Measurements from ENCODE around the gene TRIM59.

TRIM59 gene, protein sequence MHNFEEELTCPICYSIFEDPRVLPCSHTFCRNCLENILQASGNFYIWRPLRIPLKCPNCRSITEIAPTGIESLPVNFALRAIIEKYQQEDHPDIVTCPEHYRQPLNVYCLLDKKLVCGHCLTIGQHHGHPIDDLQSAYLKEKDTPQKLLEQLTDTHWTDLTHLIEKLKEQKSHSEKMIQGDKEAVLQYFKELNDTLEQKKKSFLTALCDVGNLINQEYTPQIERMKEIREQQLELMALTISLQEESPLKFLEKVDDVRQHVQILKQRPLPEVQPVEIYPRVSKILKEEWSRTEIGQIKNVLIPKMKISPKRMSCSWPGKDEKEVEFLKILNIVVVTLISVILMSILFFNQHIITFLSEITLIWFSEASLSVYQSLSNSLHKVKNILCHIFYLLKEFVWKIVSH

DNA sequence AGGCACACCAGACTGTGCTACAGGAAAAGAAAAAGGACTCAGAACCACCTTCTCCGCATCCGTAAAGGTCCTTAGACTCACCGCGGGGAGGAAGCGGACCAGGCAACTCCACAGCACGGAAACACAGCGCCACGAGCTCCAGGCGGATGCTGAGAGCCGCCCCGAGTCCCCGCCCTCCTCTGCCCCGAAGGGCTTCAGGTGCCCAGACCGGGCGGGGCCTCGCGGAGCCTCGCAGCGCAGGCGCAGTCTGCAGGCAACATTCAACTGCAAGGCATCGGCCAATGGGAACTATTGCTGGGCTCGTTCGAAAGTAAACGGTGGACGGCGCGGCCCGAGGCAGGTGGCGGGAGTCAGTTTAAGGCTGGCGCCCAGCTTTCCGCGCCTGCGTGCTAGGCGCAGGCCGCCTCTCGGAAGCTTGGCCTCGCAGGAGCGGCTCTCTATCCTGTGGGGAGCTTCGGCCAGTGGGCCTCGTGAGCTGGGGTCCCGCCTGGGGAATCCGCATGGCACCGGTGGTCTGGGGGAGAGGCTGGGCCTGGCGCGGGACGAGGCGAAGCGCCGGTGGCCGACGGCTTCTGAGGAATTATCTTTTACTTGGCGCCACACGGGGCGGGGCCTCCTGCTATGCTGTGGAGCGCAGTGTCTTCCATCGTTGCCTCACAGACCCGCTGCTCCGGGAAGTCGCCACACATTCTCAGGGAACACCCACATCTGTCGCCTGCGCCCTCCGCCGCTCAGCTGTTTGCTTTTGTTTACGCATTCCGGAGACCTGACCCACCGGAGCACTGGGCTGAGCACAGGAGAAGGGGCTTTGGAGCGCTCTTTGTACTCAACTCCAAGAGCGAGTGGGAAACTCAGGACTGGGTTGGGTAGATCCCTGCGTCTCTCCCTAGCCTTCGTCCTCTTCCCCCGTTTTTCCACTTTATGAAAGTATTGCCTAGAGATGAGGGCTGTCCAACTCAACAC lies at the start of gene TRIM59:
Gene TRIM59, minus strand, starts transcription at position 151 of the 963 bp plus-strand sequence. CDS start 10,603 bp downstream, outside the sequence.
- peak; percentile 94 for DNase-seq

DNA sequence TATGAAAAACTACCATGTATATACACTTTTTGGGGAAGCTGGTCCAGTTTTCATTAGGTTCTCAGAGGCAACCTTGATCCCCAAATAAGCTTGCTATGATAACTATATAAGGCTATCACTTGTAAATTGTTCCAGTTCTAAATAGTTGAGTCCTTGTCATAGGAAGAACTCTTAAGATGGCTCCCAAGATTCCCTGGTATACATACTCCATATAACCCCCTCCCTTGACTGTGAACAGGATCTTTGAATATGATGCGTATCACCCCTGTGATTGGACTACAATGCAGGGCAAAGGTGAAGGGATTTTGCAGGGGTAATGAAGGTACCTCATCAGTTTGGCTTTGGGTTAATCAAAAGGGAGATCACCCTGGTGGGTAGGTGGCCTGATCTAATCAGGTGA lies 48.6 kb upstream of the TRIM59 start:
- DNase-seq = no peak

DNA sequence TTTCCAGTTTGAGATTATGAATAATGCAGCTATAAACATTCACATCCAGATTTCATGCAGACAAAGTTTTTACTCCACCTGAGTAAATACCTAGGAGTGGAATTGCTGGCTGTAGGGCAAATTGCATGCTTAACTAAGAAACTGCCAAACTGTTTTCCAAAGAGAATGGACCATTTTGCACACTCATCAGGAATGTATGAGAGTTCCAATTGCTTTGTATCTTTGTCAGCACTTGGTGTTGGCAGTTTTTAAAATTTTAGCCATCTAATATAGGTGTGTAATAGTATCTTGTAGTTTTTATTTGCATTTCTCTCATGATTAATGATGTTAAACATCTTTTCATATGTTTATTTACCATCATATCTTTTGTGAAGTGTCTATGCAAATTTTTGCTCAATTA lies 40.6 kb upstream of the TRIM59 start:
- no peak for DNase-seq

DNA sequence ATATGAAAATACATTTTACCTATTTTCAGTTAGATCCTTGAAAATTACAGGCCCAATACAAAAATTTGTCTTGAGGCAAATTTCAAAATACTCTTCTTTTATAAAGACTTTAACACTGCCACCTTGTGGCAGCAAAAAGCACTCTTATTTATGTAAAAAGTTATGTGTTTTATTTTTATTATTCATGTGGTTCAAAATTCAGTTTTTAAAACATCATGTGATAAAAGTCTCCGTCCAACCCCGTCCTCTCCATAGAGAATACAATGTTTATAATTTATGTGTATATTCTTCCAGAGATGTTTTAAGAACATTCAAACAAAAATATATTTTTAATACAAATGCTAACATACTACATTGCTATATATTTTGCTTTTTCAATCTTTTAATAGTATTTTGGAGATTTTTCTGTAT lies 36.9 kb upstream of the TRIM59 start:
- DNase-seq = no peak

DNA sequence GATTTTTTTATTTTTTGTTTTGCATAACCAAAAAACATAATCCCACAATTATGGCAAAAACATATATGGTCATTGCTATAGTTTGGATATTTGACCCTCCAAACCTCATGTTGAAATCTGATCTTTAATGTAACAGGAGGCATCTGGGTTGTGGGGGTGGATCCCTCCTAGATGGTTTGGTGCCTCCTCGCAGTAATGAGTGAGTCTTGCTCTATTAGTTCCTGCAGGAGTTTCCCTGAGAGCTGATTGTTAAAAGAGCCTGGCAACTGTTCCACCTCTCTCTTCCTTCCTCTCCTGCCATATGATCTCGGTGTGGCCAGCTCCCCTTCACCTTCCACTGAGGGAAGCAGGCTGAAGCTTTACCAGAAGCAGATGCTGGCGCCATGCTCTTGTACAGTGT lies 33.2 kb upstream of the TRIM59 start:
- DNase-seq = no peak

DNA sequence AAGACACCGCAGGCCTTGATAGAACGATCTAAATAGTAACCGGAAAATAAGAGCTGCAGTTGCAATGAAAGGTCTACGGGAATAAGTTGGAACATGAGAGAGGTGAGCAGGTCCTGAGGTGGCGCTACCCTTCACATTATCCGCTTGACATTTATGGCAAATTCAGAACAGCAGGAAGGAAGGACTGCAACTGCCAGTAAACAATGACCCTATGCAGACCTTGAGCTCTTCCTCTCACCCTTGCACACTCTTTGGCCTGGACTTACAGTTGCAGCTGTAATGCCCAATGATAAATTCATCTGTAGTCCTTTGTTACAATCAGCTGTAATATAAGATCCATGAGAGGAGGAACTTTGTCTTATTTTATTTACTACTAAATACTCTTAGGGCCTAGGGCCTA lies 32.3 kb upstream of the TRIM59 start:
- DNase-seq = no peak

DNA sequence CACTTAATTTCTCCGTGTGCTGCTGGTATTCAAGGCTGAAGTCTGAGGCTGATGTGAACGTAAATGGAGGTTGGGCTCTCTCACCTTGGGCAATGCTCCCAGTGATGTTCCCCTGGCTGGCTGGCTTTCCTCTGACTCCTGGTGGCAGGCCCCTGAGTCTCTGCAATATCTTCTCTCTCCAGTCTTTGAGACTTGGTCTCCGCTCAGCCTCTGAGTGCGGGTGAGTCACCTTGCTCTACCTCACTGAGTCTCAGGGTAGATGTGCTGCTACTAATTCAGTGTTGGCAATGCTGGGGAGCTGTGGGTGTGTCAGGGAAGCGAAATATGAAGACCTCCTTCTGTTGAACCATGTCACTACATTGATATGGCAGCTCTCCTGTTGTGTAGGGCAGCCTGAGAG lies 31.3 kb upstream of the TRIM59 start:
- DNase-seq = no peak

DNA sequence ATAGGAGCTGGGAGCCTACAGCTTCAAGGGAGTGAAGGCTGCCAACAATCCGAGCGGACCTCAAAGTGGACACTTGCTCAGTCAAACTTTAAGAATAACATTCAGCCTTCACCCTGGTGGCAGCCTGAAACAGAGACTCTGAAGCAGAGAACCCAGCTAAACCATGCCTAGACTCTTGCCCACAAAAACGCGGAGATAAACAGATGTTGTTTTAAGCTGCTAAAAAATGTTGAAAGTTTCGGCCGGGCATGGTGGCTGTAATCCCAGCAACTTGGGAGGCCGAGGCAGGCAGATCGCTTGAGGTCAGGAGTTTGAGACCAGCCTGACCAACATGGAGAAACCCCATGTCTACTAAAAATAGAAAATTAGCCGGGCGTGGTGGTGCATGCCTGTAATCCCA lies 29.8 kb upstream of the TRIM59 start:
- no peak for DNase-seq

DNA sequence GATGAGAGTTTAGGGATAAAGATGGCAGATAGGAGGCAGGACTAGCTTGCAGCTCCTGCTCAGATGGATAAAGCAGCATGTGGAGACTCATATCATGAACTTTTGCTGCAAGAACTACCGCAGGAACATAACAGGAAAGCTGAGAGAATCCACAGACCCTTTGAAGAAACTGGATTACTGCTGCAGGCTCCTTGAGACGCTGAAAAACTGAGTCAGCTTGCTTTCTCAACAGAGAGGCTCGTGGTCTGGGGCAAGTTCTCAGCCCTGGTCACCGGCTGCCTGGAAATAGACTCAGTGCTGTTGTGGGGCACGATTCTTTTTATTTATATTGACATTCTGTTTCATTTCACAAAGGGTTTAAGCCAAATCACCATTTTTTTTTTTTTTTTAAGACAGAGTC lies 28.8 kb upstream of the TRIM59 start:
- no peak for DNase-seq

DNA sequence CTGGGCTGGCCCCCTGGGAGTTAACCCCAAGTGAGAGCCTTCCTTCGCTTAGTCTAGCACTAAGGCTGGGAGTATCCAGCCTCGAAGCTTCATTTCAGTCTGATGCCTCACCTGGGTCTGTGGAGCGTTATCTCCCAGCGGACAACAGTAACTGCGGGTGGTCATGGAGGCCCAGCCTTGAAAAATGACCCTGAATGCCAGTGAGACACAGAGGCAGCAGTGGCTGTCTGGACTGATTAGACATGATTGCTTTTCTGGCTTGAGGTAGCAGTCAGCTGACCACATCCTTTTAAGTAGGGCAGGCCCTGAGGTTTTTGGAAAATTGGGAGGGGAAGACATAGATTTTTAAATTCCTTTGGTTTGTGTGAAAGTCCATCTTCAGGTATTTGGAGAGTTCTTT lies 28.2 kb upstream of the TRIM59 start:
- no peak for DNase-seq

DNA sequence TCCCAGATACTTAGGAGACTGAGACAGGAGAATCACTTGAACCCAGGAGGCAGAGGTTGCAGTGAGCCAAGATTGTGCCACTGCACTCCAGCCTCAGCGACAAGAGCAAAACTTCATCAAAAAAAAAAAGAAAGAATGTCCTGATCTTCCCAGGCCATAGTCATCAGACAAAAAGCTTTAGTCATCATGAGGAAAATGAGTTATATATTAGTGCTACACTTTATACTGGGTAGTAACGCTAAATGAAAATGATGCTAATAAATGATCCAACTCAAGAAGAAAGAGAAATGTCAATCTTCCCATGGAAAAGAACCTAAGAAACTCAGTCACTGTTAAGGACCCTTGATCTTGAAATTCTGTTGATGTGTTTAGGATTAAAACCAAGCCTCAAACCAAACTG lies 26.3 kb upstream of the TRIM59 start:
- DNase-seq = no peak

DNA sequence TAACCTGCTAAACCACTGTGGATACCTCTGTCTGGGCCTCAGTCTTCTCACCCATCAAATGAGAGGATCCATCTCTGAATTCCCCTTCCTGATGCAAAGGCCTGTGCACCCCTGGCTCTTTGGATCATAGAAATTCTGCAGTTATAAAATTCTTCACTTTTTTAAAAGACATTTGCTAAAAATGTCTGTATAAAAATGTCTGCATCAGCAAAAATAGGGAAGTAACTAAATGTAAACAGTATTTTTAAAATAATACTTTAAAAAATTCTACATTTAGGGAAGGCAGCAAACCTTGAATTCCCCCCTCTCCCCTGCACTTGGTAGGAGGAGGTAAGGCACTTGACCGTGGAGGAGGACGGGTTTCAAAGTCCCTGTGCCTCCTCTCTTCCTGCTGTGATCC lies 25.6 kb upstream of the TRIM59 start:
- no peak for DNase-seq

DNA sequence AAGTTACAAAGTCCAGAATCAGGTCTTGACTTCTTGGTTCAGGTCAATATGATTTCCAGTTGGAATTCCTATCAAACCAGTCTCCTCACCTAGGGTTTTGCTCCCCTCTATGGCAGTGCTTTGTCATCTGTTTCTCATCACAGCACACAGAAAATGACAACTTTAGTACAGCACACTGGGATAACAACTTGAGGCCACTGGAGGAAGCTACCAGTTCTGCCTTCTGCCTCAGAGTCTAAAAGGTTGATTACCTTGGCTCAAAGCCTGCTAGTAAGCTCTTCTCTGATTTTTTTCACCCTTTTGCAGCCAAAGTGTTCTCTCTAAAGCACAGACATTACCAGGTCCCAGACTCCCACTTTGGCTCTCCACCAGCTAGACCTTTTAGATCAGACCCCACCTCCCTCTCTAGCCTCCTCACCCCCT lies 24.8 kb upstream of the TRIM59 start:
- no peak for DNase-seq

DNA sequence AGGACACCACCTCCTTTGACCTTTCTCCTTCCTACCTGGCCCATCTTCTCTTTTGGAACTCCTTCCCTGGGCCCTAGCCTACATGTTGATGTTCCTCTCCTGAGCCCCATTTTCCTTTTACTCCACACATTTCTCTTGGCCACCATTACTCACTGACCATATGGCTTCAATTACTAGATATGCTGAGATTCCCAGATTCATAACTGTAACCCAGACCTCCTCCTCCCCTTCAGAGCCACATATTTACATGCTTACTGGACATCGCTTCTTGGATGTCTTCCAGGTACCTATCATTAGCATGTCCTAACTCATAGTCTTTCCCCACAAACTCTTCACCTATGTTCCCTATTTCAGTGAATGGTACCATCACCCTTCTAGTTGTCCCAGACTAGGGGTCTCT lies 24.4 kb upstream of the TRIM59 start:
- no peak for DNase-seq

DNA sequence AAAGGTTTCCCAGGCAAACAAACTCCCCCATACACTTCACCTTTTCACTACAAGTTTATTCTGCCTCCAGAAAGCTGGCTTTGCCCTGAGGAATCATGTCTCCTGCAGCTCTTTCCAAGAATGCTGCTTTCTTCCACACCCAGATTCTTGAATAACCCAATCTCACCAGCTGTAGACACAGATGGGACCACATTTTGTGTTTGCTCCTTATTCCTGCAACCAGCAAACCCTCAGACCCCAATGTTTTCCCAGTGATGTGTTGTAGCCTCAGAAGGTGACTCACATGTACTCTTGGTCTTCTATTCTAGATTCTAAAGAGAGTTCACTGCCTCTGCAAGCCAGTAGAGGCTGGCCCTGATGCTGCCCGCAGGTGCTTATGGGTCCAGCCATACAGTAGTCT lies 23.6 kb upstream of the TRIM59 start:
- DNase-seq = no peak

DNA sequence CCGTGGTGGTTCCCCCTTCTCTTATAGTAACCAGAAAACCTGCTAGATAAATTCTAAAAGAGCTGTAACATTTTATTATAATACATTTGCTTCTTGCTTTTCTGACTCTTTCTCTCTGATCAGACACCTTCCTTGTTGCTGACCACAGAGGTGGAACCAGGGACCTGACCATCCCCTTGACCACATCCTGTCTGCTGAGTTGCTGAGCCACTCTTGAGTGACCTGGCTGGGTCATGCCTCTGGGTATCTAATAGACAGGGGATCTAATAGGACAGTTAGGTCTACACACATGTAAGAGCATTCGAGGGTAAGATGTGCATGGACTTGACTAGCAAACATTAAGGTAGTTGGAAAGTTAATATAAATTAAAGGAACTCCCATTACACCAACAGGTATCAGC lies 22.8 kb upstream of the TRIM59 start:
- DNase-seq = no peak

DNA sequence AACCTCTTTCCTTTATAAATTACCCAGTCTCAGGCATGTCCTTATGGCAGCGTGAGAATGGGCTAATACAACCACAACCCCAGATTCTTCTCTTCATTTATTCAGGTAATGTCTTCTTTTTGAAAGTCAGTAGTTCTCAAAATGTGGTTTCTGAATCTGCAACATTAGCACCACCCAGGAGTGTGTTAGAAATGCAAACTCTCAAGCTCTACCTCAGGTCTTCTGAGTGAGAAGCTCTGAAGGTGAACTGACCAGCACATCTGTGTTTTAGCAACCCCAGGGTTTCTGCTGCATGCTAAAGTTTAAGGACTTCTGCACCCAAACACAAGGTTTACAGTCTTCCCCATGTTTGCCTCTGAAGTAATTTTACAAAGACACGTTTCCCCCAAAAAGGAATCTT lies 22.3 kb upstream of the TRIM59 start:
- DNase-seq = no peak

DNA sequence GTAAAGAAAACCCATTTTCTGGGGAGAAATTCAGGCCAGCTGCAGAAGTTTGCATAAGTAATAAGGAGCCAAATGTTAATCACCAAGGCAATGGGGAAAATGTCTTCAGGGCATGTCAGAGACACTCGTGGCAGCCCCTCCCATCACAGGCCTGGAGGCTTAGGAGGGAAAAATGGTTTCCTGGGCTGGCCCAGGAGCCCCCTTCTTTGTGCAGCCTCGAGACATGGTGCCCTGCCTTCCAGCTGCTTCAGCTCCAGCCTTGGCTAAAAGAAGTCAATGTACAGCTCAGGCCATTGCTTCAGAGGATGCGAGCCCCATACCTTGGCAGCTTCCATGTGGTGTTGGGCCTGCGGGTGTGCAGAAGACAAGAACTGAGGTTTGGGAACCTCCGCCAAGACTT lies 20.6 kb upstream of the TRIM59 start:
- DNase-seq = no peak

DNA sequence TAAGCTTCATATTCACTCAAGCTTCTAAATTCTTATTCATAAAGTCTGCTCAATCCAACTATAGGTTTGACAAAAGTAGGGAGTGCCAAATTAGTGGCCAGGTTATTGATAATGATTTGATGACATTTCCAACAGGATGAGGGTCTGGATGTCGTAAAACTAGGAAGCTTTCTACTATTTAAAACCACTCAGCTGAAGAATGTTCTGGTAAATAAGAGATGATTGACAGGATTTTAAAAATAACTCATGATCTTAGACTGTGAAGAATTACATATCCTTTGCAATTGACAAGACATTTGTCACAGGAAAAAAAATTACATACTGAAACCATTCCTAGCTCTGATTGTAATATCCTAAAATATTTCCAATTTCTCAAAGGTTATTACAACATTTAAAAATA lies 15.4 kb upstream of the TRIM59 start:
- DNase-seq = no peak

DNA sequence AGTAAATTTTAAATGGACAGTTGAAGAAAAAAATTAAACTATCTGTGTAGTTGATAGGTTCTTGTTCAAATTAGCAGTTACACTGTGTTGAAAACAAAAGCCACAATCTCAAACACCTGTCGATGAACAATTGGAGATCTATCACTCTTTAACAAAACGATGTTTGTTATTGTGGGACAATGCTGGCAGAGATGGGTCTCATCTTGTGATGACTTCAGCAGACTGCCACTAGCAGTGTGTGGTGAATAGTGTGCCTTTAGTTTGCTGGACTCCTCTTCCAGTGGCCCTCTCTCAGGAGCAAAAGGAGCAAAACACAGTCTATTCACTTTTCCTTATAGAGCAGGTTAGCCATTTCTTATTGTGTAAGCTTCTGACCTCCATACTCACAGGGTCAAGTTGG lies 14.7 kb upstream of the TRIM59 start:
- no peak for DNase-seq

DNA sequence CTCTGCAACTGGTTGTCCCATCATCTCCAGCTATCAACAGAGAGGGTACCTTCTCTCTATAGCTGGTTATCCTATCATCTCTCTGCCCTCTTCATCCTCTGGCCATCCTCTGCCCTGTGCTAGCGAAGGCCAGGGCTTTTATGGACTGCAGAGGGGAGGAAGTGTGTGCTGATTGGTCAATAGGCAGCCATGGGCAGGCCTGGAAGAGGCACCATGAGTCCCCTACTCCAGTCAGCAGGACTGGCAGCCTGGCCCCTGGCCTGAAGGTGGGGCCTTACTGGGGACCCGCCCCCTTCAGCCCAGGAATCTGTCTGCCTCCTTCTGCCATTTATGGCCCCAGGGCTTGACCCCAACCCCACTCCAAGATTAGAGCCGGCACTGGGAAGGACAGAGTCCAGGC lies 10.4 kb upstream of the TRIM59 start:
- DNase-seq = no peak

DNA sequence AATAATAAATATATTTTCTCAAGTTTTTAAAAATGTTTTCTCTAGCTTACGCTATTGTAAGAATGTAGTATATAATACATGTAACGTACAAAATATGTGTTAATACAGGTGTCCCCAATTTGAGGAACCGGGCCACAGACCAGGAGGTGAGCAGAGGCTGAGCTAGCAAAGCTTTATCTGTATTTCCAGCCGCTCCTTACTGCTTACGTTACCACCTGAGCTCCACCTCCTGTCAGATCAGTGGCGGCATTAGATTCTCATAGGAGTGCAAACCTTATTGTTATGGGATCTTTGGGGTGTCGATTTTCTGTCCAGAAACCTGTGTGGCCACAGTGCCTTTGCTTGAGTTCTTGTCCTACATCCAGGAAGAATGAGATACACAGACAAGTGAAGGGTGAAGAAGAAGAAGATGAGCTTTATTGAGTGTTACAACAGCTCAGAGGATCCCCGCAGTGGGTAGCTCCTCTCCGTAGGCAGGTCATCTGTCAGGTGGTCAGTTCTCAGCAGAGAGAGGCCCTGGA lies 9.9 kb upstream of the TRIM59 start:
- DNase-seq = no peak

DNA sequence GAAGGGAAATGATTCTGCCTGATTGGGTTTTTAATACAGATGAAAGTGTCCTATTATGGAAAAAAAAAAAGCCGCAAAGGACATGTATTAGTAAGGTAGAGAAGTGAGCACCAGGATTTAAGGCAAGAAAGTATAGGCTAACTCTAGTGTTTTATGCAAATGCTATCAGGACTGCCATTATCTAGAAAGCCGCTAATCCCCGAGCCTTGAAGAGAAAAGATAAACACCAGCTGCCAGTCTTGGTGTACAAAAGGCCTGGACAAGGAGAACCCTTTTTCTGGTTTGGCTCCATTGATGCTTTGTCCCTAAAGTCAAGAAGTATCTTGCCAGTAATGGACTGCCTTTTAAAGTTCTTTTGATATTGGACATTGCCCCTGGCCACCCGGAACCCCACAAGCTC lies 8.6 kb upstream of the TRIM59 start:
- DNase-seq = no peak

DNA sequence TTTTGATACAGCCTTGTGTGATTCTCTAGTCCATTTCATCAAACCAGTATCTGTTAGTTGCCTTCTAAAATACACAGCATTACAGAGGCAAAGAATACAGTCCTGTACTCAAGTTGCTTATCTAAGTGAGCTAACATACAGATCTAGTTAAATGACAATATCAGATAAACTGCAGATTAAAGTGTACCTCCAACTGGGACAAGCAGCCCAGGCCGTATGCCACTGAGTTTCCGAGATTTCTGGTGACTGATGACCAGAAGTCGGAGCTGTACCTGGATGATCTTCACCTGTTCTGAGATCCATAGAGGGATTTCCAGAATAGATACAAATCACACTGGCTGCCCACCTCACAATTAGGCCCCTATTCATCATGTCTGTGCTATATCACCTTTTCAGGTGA lies 6.3 kb upstream of the TRIM59 start:
- DNase-seq = no peak
